OCI-LY3 (cell line): Measurements from ENCODE around the gene PDXK.

ENCODE experiments used
- H2AFZ ChIP-seq: fragments of 200-600, 300-600 bp; shearing (Covaris generic); 2 replicates; pipeline ENCODE4 v1.6.0; 2014; ENCODE audit warnings: antibody characterized with exemption, low read depth, low read length
- H3K27ac ChIP-seq: fragments of 200-600, 300-600 bp; sonication (generic); 2 replicates; pipeline ENCODE4 v1.5.1; 2014; ENCODE audit warnings: mild to moderate bottlenecking, low read length, moderate library complexity, mixed read lengths
- H3K27me3 ChIP-seq: fragments of 200-600, 300-600 bp; sonication (generic); 2 replicates; pipeline ENCODE4 v1.6.1; 2014; ENCODE audit warnings: low read depth, low read length, mixed read lengths
- H3K36me3 ChIP-seq: fragments of 200-600, 300-600 bp; sonication (generic); replicated peaks from 2 replicates; pipeline ENCODE3; 2014; ENCODE audit warnings: low read depth, low read length, mixed read lengths
- H3K4me1 ChIP-seq: fragments of 300-600, 200-600 bp; sonication (generic); 2 replicates; pipeline ENCODE4 v1.6.1; 2014; ENCODE audit warnings: low read length, mixed read lengths
- H3K4me2 ChIP-seq: fragments of 200-600, 300-600 bp; sonication (generic); 2 replicates; pipeline ENCODE4 v1.6.1; 2014; ENCODE audit warnings: low read length, mixed read lengths
- H3K4me3 ChIP-seq: fragments of 300-600, 200-600 bp; sonication (generic); 2 replicates; pipeline ENCODE4 v1.5.1; 2014; ENCODE audit warnings: antibody characterized with exemption, mild to moderate bottlenecking, low read length, moderate library complexity
- H3K79me2 ChIP-seq: fragments of 300-600, 200-600 bp; shearing (Covaris generic); 2 replicates; pipeline ENCODE4 v1.6.1; 2014; ENCODE audit warnings: mild to moderate bottlenecking, low read length, mixed read lengths
- H3K9ac ChIP-seq: fragments of 300-600, 200-600 bp; shearing (Covaris generic); 2 replicates; pipeline ENCODE4 v1.6.0; 2014; ENCODE audit warnings: mild to moderate bottlenecking, low read length, moderate library complexity
- H3K9me3 ChIP-seq: fragments of 200-600, 300-600 bp; shearing (Covaris generic); 2 replicates; pipeline ENCODE4 v1.6.1; 2014; ENCODE audit warnings: low read length, mixed read lengths; ENCODE audit not compliant: insufficient read depth
- H4K20me1 ChIP-seq: fragments of 200-600, 300-600 bp; sonication (generic); 2 replicates; pipeline ENCODE4 v1.6.1; 2016; ENCODE audit warnings: low read length, mixed read lengths; ENCODE audit not compliant: insufficient read depth
- EZH2phosphoT487 ChIP-seq: fragments of 200-600 bp; shearing (Covaris generic); IDR thresholded peaks from 2 replicates; pipeline ENCODE4 v1.6.1; 2018; ENCODE audit warnings: antibody characterized with exemption, mixed run types, low read depth
- TF ChIP-seq, protein P1 (sequence below): fragments of 200-600, 300-600 bp; sonication (generic); IDR thresholded peaks from 2 replicates; pipeline ENCODE4 v1.5.1; 2014; ENCODE audit warnings: antibody characterized with exemption, low read length, low read depth

PDXK gene

GRCh38 chr21:43789276-43790009, 70.5 kb downstream of the PDXK start, which contains the start of gene RRP1:
Gene RRP1 (plus strand): TSS chr21:43789577. CDS start chr21:43789630, 53 bp downstream.
- H3K27ac ChIP-seq: peak within 1 kb of the TSS; percentile 48; the same call in 1 of the 2 replicates

DNA sequence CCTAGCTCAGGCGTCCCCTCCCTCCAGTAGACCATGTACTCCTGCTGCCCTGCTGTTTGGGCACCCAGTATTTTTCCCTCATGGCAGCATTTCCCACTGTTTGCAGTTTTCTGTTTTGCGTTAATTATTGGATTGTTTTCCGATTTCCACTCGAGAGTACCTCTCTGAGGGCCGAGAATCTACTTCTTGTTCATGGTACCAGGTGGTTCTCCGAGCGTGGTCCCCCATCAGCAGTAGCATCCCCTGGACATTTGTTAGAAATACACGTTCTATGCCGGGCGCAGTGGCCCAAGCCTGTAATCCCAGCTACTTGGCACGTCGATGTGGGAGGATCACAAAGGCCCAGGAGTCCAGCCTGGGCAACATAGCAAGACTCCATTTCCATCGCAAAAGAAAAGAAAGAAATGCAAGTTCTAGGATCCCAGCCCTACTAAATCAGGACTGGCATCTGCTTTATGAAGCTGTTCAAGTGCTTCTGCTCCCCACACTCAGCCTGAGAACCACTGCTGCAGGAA, 71.1 kb downstream of the PDXK start:
- H3K27ac ChIP-seq: peak overlapping the region; percentile 26; the same call in 1 of the 2 replicates
- peaks cover 57% of the 10 kb centered on the region for H3K79me2 ChIP-seq

More at GRCh38 chr21:43789276-43790009, 70.5 kb downstream of the PDXK start, which contains the start of gene RRP1:
- TF ChIP-seq EZH2phosphoT487: no peak
- TF ChIP-seq, protein P1, sequence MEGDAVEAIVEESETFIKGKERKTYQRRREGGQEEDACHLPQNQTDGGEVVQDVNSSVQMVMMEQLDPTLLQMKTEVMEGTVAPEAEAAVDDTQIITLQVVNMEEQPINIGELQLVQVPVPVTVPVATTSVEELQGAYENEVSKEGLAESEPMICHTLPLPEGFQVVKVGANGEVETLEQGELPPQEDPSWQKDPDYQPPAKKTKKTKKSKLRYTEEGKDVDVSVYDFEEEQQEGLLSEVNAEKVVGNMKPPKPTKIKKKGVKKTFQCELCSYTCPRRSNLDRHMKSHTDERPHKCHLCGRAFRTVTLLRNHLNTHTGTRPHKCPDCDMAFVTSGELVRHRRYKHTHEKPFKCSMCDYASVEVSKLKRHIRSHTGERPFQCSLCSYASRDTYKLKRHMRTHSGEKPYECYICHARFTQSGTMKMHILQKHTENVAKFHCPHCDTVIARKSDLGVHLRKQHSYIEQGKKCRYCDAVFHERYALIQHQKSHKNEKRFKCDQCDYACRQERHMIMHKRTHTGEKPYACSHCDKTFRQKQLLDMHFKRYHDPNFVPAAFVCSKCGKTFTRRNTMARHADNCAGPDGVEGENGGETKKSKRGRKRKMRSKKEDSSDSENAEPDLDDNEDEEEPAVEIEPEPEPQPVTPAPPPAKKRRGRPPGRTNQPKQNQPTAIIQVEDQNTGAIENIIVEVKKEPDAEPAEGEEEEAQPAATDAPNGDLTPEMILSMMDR: peak; percentile 62
- Histone ChIP-seq H3K36me3 (peaks cover 31% of the 10 kb centered on the region), H3K79me2 (peaks cover 51% of the 10 kb centered on the region), H3K27me3 (no peaks in the 10 kb centered on the region), H3K4me3 (peak within 1 kb of the TSS; percentile 98), H4K20me1 (peaks cover 6% of the 10 kb centered on the region; the same call in 1 of the 2 replicates), H3K4me2 (peak within 1 kb of the TSS; percentile 93), H3K9ac (peak within 1 kb of the TSS; percentile 85), H3K4me1 (peaks cover 8% of the 10 kb centered on the region), H2AFZ (no peak within 1 kb of the TSS; the same call in 1 of the 2 replicates), H3K9me3 (no peaks in the 10 kb centered on the region)

GRCh38 chr21:43792406-43792805, 73.5 kb downstream of the PDXK start:
- Histone ChIP-seq H3K27ac (no peak overlapping the region), H3K4me3 (no peak overlapping the region), H2AFZ (no peak overlapping the region), H3K36me3 (peaks cover 36% of the 10 kb centered on the region), H4K20me1 (peaks cover 6% of the 10 kb centered on the region; the same call in 1 of the 2 replicates), H3K4me2 (no peak overlapping the region), H3K27me3 (no peaks in the 10 kb centered on the region), H3K9ac (no peak overlapping the region), H3K9me3 (no peaks in the 10 kb centered on the region), H3K4me1 (peaks cover 8% of the 10 kb centered on the region), H3K79me2 (peaks cover 58% of the 10 kb centered on the region)
- TF ChIP-seq, protein P1: no peak
- no peak for TF ChIP-seq EZH2phosphoT487

More for the DNA sequence above, 71.1 kb downstream of the PDXK start:
- H2AFZ ChIP-seq: no peak overlapping the region
- H3K36me3 ChIP-seq: peaks cover 33% of the 10 kb centered on the region
- H4K20me1 ChIP-seq: peaks cover 6% of the 10 kb centered on the region; the same call in 1 of the 2 replicates
- peaks cover 8% of the 10 kb centered on the region for H3K4me1 ChIP-seq
- TF ChIP-seq, protein P1: no peak
- TF ChIP-seq EZH2phosphoT487: no peak
- peak overlapping the region; percentile 85 for H3K9ac ChIP-seq
- H3K4me3 ChIP-seq: peak overlapping the region; percentile 98
- H3K4me2 ChIP-seq: peak overlapping the region; percentile 93
- no peaks in the 10 kb centered on the region for H3K9me3 ChIP-seq
- no peaks in the 10 kb centered on the region for H3K27me3 ChIP-seq

GRCh38 chr21:43793243-43793642, 74.3 kb downstream of the PDXK start:
- no peaks in the 10 kb centered on the region for H3K9me3 ChIP-seq
- H3K79me2 ChIP-seq: peaks cover 58% of the 10 kb centered on the region
- no peak overlapping the region for H3K4me3 ChIP-seq
- peaks cover 8% of the 10 kb centered on the region for H3K4me1 ChIP-seq
- no peak overlapping the region for H2AFZ ChIP-seq
- H3K36me3 ChIP-seq: peaks cover 38% of the 10 kb centered on the region
- H3K9ac ChIP-seq: no peak overlapping the region
- no peaks in the 10 kb centered on the region for H3K27me3 ChIP-seq
- no peak overlapping the region for H3K27ac ChIP-seq
- no peak for TF ChIP-seq EZH2phosphoT487
- TF ChIP-seq, protein P1: no peak
- H4K20me1 ChIP-seq: peaks cover 6% of the 10 kb centered on the region; the same call in 1 of the 2 replicates
- H3K4me2 ChIP-seq: no peak overlapping the region
